ENCODE data around the gene SLC29A4.

DNA sequence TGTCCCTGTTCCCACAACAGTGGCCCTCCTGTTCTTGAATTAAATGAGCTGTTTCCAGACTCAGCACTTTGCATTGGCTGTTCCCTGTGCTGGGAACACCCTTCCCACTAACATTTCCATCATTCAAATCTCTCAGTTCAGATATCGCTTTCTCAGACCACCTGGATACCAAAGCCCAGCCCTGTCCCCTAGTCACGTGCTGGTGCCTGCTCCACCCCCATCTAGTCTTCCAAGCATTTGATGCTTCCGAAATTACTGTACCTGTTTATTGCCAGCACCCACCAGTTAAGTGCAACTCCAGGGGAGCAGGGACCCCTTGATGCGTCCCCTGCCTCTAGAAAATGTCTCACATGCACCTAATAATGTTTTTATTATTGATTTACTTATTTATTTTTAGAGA lies 3.0 kb upstream of the SLC29A4 start:
- TF ChIP-seq, protein P1, sequence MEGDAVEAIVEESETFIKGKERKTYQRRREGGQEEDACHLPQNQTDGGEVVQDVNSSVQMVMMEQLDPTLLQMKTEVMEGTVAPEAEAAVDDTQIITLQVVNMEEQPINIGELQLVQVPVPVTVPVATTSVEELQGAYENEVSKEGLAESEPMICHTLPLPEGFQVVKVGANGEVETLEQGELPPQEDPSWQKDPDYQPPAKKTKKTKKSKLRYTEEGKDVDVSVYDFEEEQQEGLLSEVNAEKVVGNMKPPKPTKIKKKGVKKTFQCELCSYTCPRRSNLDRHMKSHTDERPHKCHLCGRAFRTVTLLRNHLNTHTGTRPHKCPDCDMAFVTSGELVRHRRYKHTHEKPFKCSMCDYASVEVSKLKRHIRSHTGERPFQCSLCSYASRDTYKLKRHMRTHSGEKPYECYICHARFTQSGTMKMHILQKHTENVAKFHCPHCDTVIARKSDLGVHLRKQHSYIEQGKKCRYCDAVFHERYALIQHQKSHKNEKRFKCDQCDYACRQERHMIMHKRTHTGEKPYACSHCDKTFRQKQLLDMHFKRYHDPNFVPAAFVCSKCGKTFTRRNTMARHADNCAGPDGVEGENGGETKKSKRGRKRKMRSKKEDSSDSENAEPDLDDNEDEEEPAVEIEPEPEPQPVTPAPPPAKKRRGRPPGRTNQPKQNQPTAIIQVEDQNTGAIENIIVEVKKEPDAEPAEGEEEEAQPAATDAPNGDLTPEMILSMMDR (IDR thresholded peaks at IDR 0.05), result no peak
- TF ChIP-seq REST (IDR thresholded peaks at IDR 0.05; ENCODE audit: insufficient read depth in 1 of 2, low read depth in 2 of 2, low read length in 1 of 2) (no peak), SIN3A (IDR thresholded peaks at IDR 0.05; ENCODE audit: borderline replicate concordance, insufficient read depth, low read depth, low read length) (no peak), POLR2AphosphoS5 (IDR thresholded peaks at IDR 0.05; ENCODE audit: low read depth, low read length) (no peak), TCF7L2 (IDR thresholded peaks at IDR 0.05; ENCODE audit: low read depth, low read length) (no peak)
